Left renal pelvis (tissue), 4 donors: Measurements from ENCODE around the gene AFF3. TPM values are rescaled to one million over a fixed set of nuclear protein-coding genes. Genes with fewer than 3 reads are reported as not detected.
"Not testable (repeated sequence)": the region's sequence is repeated elsewhere in the genome, so short reads cannot be mapped to it uniquely, and the experiment has no call there.

Experiments used
- DNase-seq, 4 donors: peaks; one replicate each; pipeline ENCODE4 v3.0.0-alpha.2; 2013; ENCODE audit warnings: low read depth in 4 of 4, low spot score in 3 of 4
- polyA plus RNA-seq, 4 donors: library from polyadenylated mRNA; unstranded; fragments of 120-200 nt; gene quantifications; one replicate each; pipeline ENCODE4 v1.2.1, GENCODE V29; 2013; ENCODE audit not compliant: insufficient read length in 4 of 4

AFF3 gene
- polyA plus RNA-seq, 4 donors = 19.5 to 72.9 (median 24.7) TPM

GRCh38 chr2:99775585-99775984 lies 366.8 kb downstream of the AFF3 start:
- DNase-seq = no peak

GRCh38 chr2:99773642-99774041 lies 368.7 kb downstream of the AFF3 start:
- not testable (repeated sequence) for DNase-seq

GRCh38 chr2:99772591-99773331 lies 369.6 kb downstream of the AFF3 start:
- peak in 3 of 4 donors; percentile 8 to 24 (median 12) for DNase-seq

- DNase-seq = no peak
Observed at GRCh38 chr2:99771681-99772333, 370.6 kb downstream of the AFF3 start.

GRCh38 chr2:99770876-99771275 lies 371.5 kb downstream of the AFF3 start:
- no peak for DNase-seq

- no peak for DNase-seq
Observed at GRCh38 chr2:99765731-99766318, 376.6 kb downstream of the AFF3 start.

- no peak for DNase-seq
Observed at GRCh38 chr2:99763764-99764163, 378.6 kb downstream of the AFF3 start.

- no peak for DNase-seq
Observed at GRCh38 chr2:99762714-99763113, 379.7 kb downstream of the AFF3 start.

GRCh38 chr2:99757611-99758114 lies 384.7 kb downstream of the AFF3 start:
- no peak for DNase-seq

- no peak for DNase-seq
Observed at GRCh38 chr2:99756059-99756458, 386.3 kb downstream of the AFF3 start.

GRCh38 chr2:99754210-99754609 lies 388.2 kb downstream of the AFF3 start:
- no peak for DNase-seq

- DNase-seq = no peak
Observed at GRCh38 chr2:99753505-99753904, 388.9 kb downstream of the AFF3 start.

- DNase-seq = no peak
Observed at GRCh38 chr2:99748344-99748743, 394.0 kb downstream of the AFF3 start.

- no peak for DNase-seq
Observed at GRCh38 chr2:99747842-99748241, 394.5 kb downstream of the AFF3 start.

GRCh38 chr2:99743146-99743545 lies 399.2 kb downstream of the AFF3 start:
- DNase-seq = no peak

GRCh38 chr2:99737537-99737936 lies 404.9 kb downstream of the AFF3 start:
- no peak for DNase-seq

- no peak for DNase-seq
Observed at GRCh38 chr2:99735753-99736152, 406.6 kb downstream of the AFF3 start.

- DNase-seq = not testable (repeated sequence)
Observed at GRCh38 chr2:99735314-99735713, 407.1 kb downstream of the AFF3 start.

- DNase-seq = no peak
Observed at GRCh38 chr2:99734236-99734635, 408.2 kb downstream of the AFF3 start.

- DNase-seq = no peak
Observed at GRCh38 chr2:99729104-99730025, 413.0 kb downstream of the AFF3 start.

- no peak for DNase-seq
Observed at GRCh38 chr2:99728166-99728565, 414.2 kb downstream of the AFF3 start.
